NCI-H1105 (cell line): ENCODE data around the gene ATG9B.

Experiments
- DNase-seq: peaks from one replicate; lab custom pipeline; 2025; lab: John Stamatoyannopoulos, UW

Gene ATG9B

DNA sequence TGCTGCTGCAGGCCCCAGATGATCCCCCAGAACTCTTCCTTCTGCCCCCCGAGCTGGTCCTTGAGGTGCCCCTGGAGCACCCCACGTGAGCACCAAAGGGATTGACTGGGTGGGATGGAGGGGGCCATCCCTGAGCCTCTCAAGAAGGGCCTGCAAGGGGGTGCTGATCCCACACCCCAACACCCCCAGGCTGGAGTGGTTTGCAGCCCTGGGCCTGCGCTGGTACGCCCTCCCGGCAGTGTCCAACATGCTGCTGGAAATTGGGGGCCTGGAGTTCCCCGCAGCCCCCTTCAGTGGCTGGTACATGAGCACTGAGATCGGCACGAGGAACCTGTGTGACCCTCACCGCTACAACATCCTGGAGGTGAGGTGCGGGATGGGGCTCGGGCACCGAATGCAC lies 25.3 kb downstream of the ATG9B start:
- DNase-seq: no peak

DNA sequence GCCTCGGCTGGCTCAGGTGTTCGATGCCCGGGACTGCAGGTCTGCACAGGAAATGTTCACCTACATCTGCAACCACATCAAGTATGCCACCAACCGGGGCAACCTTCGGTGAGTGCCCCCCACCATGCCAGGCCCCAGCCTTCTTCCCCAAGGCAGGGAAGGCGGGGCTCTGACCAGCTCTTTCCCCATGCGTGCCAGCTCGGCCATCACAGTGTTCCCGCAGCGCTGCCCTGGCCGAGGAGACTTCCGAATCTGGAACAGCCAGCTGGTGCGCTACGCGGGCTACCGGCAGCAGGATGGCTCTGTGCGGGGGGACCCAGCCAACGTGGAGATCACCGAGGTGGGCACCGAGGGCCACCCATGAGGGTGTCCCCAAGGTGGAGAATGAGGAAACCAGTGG lies 26.0 kb downstream of the ATG9B start:
- no peak for DNase-seq

DNA sequence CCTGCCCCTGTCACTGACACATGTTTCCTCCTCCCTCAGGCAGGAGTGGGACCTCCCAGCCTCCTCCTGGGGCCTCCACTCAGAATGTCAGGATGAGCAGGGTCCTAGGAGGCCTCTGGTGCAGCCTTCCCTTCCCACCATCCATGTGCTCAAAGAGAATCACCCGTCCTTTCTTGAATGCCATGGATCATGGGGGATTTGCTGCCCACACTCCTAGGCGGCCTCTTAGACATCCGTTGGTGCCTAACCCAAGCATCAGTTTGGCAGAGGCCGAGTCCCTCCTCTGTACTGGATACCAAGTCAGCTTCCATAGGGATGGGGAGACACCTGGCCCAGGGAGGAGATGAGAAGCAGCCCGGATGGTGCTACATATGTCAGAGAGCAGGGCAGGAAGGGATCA lies 26.5 kb downstream of the ATG9B start:
- no peak for DNase-seq

DNA sequence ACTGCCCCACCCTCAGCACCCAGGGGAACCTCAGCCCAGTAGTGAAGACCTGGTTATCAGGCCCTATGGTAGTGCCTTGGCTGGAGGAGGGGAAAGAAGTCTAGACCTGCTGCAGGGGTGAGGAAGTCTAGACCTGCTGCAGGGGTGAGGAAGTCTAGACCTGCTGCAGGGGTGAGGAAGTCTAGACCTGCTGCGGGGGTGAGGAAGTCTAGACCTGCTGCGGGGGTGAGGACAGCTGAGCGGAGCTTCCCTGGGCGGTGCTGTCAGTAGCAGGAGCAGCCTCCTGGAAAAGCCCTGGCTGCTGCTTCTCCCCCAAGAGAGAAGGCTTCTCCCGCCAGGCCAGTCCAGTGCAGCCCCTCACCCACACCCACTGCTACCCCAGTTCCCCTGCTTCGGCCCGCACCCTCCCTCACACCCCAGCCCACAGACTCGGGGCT lies 27.2 kb downstream of the ATG9B start:
- no peak for DNase-seq

DNA sequence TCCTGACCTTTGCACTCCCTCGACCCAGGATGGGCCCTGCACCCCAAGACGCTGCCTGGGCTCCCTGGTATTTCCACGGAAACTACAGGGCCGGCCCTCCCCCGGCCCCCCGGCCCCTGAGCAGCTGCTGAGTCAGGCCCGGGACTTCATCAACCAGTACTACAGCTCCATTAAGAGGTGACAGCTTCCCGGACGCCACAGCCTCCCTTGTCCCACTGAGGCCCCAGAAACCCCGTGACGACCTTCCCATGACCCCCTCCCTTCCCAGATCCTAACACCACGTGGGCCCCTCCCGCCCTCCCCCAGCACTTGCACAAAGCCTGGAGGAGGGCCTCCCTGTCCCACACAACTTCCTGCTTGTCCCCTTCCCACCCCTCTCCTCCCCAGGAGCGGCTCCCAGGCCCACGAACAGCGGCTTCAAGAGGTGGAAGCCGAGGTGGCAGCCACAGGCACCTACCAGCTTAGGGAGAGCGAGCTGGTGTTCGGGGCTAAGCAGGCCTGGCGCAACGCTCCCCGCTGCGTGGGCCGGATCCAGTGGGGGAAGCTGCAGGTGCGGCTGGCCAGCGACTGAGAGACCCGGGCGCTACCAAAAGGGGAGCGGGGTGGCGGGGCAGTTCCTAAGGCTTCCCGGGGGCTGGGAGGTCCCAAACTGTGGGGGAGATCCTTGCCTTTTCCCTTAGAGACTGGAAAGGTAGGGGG lies 27.8 kb downstream of the ATG9B start:
- no peak for DNase-seq

DNA sequence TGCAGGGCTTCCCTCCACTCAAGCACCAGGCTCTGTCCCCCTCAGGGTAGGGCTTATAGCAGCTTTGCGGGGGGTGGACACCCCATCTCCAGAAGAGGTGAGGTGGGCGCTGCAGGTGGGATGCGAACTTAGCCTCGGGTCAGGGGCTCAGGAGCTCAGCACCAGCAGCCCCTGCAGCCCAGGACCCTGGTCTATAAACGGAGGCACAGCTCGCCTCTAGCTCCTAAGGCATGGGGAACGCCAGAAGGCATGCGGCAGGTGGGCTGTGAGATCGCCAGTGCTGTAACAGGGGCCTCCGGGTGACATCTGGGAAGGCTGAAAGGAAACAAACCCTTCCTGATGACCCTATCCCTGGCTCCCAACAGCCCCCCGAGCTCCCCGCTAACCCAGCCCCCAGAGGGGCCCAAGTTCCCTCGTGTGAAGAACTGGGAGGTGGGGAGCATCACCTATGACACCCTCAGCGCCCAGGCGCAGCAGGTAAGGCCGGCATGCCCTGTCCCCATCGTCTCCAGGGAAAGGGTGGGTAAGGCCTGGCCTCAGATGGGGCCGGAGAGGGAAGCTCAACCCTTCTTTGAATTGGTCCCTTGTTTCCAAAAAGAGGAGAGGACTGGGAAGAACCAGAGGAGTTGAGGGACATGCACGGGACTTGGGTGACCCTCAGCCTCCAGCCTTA lies 29.3 kb downstream of the ATG9B start:
- no peak for DNase-seq

DNA sequence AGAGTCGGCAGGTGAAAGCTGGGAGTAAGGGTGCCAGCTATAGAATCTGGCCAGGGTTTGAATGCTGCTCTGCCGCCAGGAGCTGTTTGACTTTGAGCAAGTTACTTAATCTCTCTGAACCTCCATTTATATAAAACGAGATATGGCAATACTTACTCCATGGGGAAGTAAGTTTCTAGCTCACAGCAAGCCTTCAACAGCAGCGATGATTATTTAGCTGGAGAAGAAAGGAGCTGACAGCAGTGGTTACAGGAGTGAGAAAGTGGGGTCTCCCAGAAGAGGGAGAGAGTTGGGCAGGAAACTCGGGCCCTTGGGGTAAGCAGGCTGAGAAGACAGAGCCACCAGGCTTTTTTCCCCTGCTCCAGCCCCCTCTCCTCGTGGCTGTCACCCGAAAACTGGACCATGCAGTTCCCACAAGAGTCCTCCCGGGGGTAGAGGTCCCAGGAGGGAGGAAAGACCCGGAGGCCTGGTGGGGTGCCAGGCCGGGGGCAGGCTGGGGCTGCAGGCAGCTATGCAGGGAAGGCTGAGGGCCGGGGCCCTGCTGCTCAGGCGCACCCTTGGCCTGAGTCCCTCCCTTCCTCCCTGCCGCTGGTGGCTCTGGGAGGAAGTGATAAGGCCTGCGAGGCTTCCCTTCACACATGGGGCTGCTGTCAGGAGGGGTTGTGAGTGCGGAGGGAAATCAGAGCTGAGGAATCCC lies 30.0 kb downstream of the ATG9B start:
- no peak for DNase-seq

DNA sequence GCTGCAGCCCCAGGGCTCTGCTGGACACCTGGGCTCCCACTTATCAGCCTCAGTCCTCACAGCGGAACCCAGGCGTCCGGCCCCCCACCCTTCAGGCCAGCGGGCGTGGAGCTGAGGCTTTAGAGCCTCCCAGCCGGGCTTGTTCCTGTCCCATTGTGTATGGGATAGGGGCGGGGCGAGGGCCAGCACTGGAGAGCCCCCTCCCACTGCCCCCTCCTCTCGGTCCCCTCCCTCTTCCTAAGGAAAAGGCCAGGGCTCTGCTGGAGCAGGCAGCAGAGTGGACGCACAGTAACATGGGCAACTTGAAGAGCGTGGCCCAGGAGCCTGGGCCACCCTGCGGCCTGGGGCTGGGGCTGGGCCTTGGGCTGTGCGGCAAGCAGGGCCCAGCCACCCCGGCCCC lies 30.8 kb downstream of the ATG9B start:
- no peak for DNase-seq

DNA sequence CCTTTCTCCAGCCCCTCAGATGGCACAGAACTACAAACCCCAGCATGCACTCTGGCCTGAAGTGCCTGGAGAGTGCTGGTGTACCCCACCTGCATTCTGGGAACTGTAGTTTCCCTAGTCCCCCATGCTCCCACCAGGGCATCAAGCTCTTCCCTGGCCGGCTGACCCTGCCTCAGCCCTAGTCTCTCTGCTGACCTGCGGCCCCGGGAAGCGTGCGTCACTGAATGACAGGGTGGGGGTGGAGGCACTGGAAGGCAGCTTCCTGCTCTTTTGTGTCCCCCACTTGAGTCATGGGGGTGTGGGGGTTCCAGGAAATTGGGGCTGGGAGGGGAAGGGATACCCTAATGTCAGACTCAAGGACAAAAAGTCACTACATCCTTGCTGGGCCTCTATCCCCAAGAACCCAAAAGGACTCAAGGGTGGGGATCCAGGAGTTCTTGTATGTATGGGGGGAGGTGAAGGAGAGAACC lies 31.4 kb downstream of the ATG9B start:
- DNase-seq: no peak

DNA sequence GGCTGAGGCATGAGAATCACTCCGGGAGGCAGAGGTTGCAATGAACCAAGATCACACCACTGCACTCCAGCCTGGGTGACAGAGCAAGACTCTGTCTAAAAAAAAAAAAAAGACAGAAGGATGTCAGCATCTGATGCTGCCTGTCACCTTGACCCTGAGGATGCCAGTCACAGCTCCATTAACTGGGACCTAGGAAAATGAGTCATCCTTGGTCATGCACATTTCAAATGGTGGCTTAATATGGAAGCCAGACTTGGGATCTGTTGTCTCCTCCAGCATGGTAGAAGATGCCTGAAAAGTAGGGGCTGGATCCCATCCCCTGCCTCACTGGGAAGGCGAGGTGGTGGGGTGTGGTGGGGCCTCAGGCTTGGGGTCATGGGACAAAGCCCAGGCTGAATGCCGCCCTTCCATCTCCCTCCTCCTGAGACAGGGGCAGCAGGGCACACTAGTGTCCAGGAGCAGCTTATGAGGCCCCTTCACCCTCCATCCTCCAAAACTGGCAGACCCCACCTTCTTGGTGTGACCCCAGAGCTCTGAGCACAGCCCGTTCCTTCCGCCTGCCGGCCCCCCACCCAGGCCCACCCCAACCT lies 32.1 kb downstream of the ATG9B start:
- no peak for DNase-seq

DNA sequence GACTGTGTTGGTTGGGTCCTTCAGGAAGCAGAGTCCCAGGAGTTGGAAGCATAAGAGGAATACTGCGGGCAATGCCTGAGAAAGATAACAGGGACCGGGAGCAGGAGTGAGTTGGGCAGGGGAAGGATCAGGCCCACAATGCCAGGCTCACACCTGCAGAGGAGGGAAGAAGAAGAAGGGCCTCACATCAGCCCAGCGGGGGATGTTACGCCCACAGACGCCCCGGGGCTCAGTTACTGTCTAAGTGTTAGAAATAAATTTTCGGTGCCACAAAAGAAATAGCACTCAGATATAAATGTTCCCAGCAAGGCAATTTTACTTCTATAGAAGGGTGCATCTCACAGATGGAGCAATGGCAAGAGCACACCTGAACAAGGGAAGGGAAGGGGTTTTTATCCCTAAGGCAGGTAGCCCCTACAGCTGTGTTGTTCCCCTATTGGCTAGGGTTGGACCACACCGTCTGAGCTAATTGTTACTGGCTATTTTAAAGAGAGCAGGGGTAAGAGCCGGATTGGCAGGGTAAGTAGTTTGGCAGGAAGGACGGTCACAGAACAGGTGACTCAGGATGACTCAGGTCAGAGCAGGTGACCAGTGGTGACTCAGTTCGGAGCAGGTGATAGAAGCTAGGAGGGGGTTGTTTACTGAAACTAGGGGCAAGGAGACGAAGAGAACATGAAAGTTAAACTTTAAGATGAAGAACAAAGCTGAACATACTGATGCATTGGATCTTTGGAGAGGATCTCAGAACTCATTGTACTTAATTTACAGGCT lies 33.7 kb downstream of the ATG9B start, which contains the start of gene NOS3:
NOS3 (plus strand) TSS at position 602 of the 771 bp plus-strand sequence. CDS start 2,787 bp downstream, outside the sequence.
- DNase-seq: no peak

DNA sequence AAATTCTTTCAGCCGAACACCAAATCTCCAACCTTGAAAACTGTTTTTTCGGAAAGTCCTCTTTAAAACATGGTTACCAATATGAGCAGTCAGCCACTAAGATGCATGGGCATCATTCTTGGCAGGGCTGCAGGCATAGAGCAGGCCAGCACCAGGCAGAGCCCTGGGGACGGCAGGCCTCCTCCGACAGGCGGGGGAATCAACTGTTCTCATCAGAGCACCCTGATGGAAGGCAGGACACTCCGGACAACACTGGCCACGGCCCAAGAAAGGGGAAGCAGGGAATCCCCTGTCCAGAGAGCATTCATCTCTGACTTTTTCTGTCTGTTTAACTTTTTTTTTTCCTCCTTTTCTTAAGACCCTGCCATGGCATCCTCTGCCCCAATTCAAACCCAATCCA lies 34.8 kb downstream of the ATG9B start:
- no peak for DNase-seq

DNA sequence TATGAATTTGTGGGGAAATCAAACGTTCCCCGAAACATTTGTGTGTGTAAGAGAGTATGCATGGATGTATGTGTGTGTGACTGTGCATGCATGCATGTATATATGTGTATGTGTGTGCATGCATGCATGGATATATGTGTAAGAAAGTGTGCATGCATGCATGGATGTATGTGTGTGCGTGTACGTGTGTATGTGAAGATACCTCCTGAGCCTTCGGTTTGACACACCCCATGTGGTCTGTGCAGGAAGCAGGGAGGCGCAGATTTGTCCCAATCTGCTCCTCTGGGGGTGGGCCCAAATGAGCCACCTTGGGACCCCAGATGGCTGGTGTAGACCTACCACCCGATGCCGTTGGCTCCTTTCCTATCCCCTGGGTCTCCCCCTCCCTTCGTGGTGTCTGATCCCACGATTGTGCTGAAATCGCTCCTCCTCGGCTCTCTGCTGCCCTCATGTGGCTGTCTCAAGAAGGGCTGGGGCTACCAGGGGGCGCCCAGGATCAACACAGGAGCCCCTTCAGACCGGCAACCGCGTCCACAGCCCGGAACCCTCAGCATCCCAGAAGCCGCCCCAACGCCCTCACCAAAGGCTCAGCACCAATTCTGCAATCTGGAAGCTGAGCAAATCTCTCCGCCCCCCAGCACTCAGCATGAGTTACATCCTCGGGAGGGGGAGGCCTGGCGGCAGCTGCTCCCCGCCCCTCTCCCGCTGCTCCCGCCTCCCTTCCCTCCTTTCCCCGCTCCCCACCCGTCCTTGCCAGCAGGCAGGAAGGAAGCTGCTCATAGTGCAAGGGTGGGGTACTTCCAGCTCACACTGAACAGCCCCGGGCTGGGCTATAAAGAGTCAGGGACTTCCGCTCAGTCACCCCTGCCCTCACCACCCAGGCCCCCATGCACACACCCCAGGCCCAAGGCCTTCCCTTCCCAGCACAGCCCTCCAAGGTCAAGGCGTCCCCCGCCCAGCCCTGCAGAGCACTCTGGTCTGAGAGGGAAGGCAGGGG lies 35.8 kb downstream of the ATG9B start:
- peak; percentile 73 for DNase-seq

DNA sequence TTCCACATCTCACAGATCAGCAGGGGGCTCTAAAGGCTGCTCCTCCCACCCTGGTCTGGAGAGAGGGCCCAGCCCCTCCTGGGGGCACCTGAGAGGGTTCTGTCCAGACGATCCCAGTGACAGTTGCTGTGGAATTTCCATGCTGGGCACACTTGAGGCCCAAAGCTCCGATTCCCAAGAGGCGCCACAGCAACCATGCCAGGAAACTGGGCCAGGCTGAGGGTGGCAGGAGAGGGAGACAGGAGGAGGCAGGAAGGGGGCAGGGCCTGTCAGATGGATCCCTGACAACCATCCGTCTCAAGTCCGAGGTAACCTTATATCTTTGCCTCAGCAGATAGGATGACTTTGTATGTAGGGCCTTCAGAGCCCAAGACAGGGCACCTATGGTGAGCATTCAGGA lies 37.7 kb downstream of the ATG9B start:
- DNase-seq: no peak

DNA sequence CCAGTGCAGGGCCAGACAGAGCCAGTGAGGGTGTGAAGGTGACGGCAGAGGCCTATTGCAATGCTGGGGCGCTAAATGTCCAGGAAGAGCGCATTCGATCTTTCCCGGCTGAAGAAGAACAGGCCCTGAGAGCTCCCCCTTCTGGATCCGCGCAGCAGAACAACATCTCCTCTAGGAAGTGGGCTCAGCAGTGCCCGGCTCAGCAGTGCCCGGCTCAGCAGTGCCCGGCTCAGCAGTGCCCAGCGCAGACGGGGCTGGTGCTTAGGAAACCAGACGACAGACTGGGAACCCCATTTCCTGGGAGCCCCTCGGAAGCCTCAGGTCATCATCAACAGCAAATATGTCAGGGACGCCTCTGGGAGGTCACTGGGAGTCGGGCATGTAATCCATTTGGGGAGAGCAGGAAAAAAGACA lies 38.2 kb downstream of the ATG9B start:
- peak; percentile 52 for DNase-seq

DNA sequence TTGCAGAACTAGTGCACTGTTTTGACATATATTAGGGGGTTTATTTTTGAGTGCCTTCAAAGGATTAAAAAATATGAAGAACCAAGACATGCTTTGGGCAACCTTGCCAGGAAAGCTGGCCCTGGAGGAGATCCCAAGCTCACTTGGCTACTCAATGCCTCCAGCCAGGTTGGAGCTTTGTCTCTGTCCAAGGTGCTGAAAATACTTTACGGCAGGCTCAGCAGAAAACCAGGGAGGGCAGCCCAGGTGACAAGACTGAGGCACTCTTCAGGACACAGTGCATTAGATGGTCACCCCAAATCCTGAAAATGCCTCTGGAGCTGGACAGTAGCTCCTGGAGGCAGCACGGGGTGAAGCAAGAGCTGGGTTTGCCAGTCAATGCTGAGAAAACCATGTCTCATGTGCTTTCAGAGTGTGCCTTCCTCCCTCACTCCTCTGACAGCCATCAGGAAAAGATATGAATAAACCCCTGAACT lies 40.4 kb downstream of the ATG9B start:
- no peak for DNase-seq

DNA sequence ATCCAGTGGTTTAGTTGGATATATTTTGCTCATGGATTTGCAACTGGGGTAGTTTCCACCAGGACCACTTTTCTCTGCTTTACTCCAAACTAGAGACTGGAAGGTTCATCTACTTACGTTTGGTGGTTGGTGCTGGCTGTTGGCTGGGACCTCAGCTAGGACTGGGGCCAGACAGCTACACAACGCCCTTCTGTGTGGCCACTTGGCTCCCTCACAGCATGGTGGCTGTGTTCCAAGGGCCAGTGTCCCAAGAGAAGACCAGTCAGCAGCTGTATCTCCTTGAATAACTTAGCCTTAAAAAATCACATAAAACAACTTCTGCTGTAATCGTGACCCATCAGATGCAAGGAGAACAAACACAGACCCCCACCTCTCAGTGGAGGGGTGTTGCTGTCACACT lies 41.9 kb downstream of the ATG9B start:
- DNase-seq: no peak

DNA sequence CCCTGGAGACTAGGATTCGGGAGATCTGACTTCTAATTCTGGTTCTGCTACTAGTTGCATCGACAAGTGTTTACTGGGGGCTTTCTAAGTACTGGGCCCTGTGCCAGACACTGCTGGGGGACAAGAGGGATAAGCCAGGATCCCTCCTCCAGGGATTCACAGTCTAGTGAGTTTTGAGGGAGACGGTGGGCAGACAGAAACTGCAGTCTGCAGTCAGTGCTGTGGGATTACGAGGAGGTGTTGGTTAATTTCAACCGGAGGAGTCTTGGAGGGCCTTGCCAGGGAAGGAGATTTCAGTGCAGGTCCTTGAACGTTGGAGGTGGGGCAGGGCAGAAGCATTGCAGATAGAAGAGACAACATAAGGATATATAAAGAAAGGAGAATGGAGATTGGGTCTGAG lies 42.6 kb downstream of the ATG9B start:
- no peak for DNase-seq

DNA sequence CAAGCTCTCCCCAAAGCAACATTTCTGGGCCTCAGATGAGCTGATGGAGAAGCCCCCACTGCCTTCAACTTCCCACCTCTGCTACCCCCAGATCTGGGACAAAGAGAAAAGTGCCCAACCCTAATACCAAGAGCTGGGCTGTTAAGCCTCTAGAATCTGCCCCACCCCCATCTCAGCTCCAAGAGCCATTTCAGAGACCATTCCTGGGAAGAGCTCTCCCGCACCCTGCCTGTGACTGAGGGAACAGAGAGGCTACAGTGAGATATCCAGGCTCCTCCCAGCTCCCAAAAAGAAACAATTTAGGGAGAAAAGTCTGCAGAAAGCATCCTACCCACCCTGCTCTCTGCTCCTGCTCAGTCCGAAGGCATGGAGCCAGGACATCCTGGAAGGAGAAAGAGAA lies 43.6 kb downstream of the ATG9B start:
- DNase-seq: no peak

DNA sequence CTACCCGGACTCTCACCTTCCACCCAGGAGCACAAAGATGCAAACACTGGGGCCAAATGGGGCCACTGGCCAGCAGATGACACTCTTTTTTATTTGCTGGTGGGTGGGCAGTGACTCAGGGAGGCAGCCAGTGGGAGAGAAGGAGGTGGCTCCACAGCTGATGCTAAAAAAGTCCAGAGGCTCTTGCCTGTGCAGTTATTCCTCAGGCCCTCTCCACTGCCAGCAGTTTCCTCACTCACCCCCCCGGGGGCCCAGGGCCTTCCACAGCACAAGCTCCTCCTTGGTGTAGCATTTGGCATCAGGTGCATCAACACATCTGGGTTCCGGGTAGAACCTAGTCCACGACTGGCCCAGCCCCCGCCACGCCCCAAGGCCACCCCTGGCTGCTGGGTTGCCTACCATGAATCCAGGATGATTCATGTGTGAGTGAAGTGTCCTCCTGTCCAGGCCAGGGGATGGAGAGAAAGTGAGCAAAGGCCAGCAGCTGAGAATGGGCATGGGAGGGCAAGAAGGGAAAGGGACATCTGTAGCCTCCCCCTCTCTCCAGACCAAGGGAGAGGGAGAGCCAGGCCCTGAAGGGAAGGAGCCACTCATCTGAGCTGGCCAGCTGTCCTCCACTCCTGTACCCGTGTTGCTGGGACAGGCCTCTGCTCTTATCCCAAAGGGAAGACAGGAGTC lies 44.4 kb downstream of the ATG9B start:
- no peak for DNase-seq
